Measurements from ENCODE around the gene ATRAID. TPM values are rescaled to one million over a fixed set of nuclear protein-coding genes. Genes with fewer than 3 reads are reported as not detected.

The ATRAID gene
- total RNA-seq, 8 experiments from 2014 or later = 77.0 to 252 (median 123) TPM

DNA sequence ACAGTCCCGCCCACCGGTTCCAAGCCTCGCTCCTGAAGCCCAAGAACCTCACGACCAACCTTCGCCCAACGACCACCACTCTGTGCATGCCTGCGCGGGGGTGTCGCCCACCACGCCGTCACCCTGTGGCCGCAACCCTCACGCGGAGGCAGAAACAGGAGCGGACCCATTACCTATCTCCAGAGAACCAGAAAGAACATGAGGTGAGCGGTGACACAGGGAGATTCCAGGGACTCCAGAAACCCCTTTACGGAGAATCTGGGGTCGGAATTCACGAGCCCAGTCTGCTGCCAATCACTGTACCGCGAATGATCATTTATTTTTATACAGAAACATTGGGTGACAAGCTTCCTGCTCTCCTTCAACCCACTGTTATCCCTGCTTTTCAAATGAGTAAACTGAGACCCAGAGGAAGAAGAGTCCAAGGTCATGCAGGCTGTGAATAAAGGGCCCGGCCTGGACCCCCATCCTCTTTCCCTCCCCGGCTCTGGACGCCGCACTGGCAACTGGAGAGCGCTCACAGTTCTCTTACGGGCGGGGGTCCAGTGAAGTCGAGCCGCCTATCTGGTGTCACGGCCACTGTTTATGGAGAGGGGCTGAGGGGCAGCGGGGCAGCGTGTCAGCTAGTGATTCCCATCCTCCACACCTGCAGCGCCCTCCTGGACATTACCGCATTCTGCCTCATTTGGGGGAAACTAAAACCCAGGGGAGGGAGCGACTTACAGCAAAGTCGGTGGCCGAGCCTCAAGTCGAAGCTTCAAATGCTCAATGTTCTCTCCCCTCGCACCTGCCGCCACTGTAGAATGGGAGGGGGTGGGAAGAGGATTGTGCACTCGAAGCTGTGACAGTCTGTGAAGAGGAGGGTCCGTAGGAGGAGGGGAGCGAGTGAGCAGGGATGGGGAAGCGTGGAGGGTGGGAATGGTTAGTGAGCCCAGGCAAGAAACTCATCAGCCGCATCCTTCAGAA, 51.7 kb downstream of the ATRAID start:
- Histone ChIP-seq H3K4me3 (peak overlapping the region; percentile 13 to 35 (median 27)), H3K27ac (no peak overlapping the region), H3K4me1 (replicated peaks in 1 of 2) (peaks cover 6 to 10% of the 10 kb centered on the region in 2 donors)
- WGBS, 10 experiments = 0 to 20% (median 4%) methylated on average over 1 to 14 of the region's 46 CpGs; no CpG with 5 or more reads in 2 of the 10 experiments
- in situ Hi-C loops (cut with MboI; ENCODE audit: low pct_unique_long_range_greater_than_20kb in 2 of 9, low sequenced_read_pairs in 9 of 9, unreplicated experiment in 9 of 9) = no loop called here
- peak in 1 of 8 experiments; percentile 8 for ATAC-seq (replicated peaks in 6 of 8)

DNA sequence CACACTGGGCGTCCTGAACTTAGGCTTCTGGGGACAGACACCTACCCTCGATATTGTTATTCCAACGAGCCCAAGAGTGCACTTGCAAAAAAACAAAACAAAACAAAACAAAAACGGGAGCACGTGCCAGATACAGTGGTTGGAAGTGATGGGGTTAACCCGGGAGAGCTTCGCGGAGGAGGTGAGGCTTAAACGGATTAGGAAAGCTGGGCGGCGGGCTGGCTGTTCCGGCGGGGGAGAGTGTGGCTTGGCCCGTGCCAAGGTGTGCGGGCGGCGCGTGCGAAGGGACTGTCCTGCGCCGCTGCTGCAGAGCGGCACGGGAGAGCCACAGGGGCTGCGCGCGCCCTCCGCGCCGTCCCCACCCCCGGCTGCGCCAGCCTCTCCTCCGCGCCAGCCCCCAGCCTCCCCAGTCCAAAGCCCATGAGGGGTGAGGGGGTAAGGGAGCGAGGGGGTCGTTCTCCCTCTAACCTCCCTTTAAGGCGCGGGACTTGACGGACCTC, 52.5 kb downstream of the ATRAID start:
- WGBS, 10 experiments = 2 to 6% (median 4%) methylated on average over 3 to 16 of the region's 38 CpGs; no CpG with 5 or more reads in 7 of the 10 experiments
- Histone ChIP-seq H3K4me3 (peak overlapping the region; percentile 22 to 35 (median 29)), H3K27ac (no peak overlapping the region), H3K4me1 (replicated peaks in 1 of 2) (peaks cover 6 to 10% of the 10 kb centered on the region in 2 donors)
- in situ Hi-C loops (cut with MboI; ENCODE audit: low pct_unique_long_range_greater_than_20kb in 2 of 9, low sequenced_read_pairs in 9 of 9, unreplicated experiment in 9 of 9) = no loop called here
- peak in 7 of 8 experiments; percentile 6 to 46 (median 38) for ATAC-seq (replicated peaks in 6 of 8)

DNA sequence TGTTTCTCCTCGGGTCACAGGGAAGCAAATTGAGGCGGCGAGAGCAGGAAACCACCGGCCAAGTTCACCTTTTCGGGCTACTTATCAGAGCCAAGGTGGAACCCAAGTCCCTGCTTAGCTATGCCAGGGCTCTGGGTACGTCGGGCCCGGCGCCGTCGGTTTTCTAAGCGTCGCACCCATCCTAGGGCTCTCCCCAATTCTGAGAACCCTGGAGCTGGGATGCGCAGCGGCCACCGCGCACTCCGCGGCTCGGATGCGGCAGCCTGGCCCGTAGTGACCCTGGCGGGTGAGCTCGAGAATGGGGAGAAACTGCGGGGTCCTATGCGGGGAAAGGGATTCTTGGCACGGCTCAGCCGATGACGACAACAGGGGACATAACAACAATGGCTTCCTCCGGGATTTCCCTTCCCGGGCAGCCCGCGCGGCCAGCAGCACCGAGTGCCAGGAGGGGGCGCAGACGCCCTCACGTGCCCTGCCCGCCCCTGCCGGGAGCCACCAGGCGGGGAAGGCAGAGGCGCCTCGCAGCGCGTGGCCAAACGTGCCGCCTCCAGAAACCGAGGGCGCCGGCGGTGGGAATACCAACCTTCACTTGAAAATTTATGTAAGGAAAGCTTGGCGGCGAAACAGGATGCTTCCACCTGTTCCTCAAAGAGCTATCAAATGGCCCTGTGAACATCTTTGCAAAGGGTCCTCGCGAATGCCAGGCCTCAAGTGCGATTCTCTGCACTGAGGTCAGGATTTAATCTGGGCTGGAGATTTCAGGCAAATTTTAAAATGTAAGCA, 53.1 kb downstream of the ATRAID start:
- WGBS, 10 experiments = 6 to 39% (median 12%) methylated on average over 2 to 34 of the region's 56 CpGs; no CpG with 5 or more reads in 5 of the 10 experiments
- in situ Hi-C loops (cut with MboI; ENCODE audit: low pct_unique_long_range_greater_than_20kb in 2 of 9, low sequenced_read_pairs in 9 of 9, unreplicated experiment in 9 of 9) = no loop called here
- no peak overlapping the region for H3K27ac ChIP-seq
- H3K4me3 ChIP-seq = peak overlapping the region; percentile 22 to 35 (median 29)
- peak; percentile 49 to 91 (median 85) for ATAC-seq (replicated peaks in 6 of 8)
- peaks cover 6 to 10% of the 10 kb centered on the region in 2 donors for H3K4me1 ChIP-seq (replicated peaks in 1 of 2)

DNA sequence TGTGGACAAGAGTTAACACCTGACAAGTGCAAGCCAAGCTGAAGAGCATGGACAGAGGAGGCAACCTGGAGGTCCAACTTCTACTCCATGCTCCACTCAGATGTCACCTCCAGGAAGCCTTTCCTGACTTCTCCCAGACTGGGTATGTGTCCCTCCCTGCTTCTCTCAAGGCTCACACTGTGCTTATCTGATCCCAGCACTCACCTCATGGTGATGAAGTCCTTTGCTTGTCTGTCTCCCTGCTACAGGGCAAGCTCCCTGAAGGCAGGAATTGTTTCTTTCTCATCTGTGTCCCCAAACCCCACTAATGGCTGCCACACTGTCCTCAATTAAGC, 53.7 kb downstream of the ATRAID start:
- in situ Hi-C loops (cut with MboI; ENCODE audit: low pct_unique_long_range_greater_than_20kb in 2 of 9, low sequenced_read_pairs in 9 of 9, unreplicated experiment in 9 of 9) = no loop called here
- no peak overlapping the region for H3K27ac ChIP-seq
- H3K4me3 ChIP-seq = no peak overlapping the region
- no peak for ATAC-seq (replicated peaks in 6 of 8)
- H3K4me1 ChIP-seq (replicated peaks in 1 of 2) = peaks cover 6 to 10% of the 10 kb centered on the region in 2 donors

Other genes starting within 250 kb of the ATRAID start
- 10 to 100 TPM in 7 of 8 experiments, 1 to 10 TPM in 1; 8.7 to 44.8 (median 26.8) TPM for gene MAPRE3, start 241.4 kb upstream of the ATRAID start, total RNA-seq
- gene TMEM214, start 179.1 kb upstream of the ATRAID start, total RNA-seq = 10 to 100 TPM; 11.8 to 44.1 (median 30.1) TPM
- gene AGBL5, start 160.4 kb upstream of the ATRAID start, total RNA-seq = 10 to 100 TPM; 11.0 to 47.1 (median 34.8) TPM
- gene OST4, start 140.4 kb upstream of the ATRAID start, total RNA-seq = 100 to 1,000 TPM; 289 to 626 (median 350) TPM
- 10 to 100 TPM in 4 of 8 experiments, 1 to 10 TPM in 4; 1.4 to 24.6 (median 12.1) TPM for gene EMILIN1, start 133.4 kb upstream of the ATRAID start, total RNA-seq
- 1 to 10 TPM in 7 of 8 experiments, under 1 TPM in 1; 0.72 to 5.4 (median 3.4) TPM for gene KHK, start 125.3 kb upstream of the ATRAID start, total RNA-seq
- gene CGREF1, start 92.9 kb upstream of the ATRAID start, total RNA-seq = 10 to 100 TPM in 3 of 8 experiments, 1 to 10 TPM in 5; 4.4 to 27.3 (median 9.8) TPM
- 1 to 10 TPM in 6 of 8 experiments, under 1 TPM in 1, not detected in 1; 0.94 to 2.9 (median 1.7) TPM for gene ABHD1, start 88.2 kb upstream of the ATRAID start, total RNA-seq
- 10 to 100 TPM; 22.9 to 41.5 (median 38.2) TPM for gene PREB, start 77.4 kb upstream of the ATRAID start, total RNA-seq
- gene PRR30, start 72.6 kb upstream of the ATRAID start, total RNA-seq = 1 to 10 TPM in 1 of 8 experiments, under 1 TPM in 5, not detected in 2; 0.11 to 1.5 (median 0.32) TPM
- gene TCF23, start 63.0 kb upstream of the ATRAID start, total RNA-seq = under 1 TPM in 6 of 8 experiments, not detected in 2; 0.09 to 0.66 (median 0.23) TPM
- gene SLC5A6, start 227 bp downstream of the ATRAID start, total RNA-seq = 10 to 100 TPM; 16.0 to 59.5 (median 33.7) TPM
- 10 to 100 TPM; 20.5 to 72.3 (median 31.5) TPM for gene CAD, start 5.3 kb downstream of the ATRAID start, total RNA-seq
- 1 to 10 TPM in 1 of 8 experiments, under 1 TPM in 7; 0.27 to 1.6 (median 0.61) TPM for gene SLC30A3, start 51.0 kb downstream of the ATRAID start, total RNA-seq
- gene DNAJC5G, start 63.4 kb downstream of the ATRAID start, total RNA-seq = not detected
- under 1 TPM in 7 of 8 experiments, not detected in 1; 0.25 to 1.00 (median 0.38) TPM for gene TRIM54, start 70.4 kb downstream of the ATRAID start, total RNA-seq
- gene UCN, start 96.4 kb downstream of the ATRAID start, total RNA-seq = 1 to 10 TPM in 5 of 8 experiments, under 1 TPM in 2, not detected in 1; 0.61 to 3.5 (median 1.4) TPM
- 100 to 1,000 TPM in 1 of 8 experiments, 10 to 100 TPM in 7; 36.7 to 141 (median 68.9) TPM for gene MPV17, start 111.1 kb downstream of the ATRAID start, total RNA-seq
- 10 to 100 TPM; 19.6 to 80.8 (median 33.0) TPM for gene GTF3C2, start 144.7 kb downstream of the ATRAID start, total RNA-seq
- gene EIF2B4, start 158.3 kb downstream of the ATRAID start, total RNA-seq = 10 to 100 TPM; 24.0 to 51.7 (median 34.6) TPM
- gene SNX17, start 158.6 kb downstream of the ATRAID start, total RNA-seq = 100 to 1,000 TPM in 2 of 8 experiments, 10 to 100 TPM in 6; 46.1 to 142 (median 83.7) TPM
- 10 to 100 TPM; 12.7 to 22.5 (median 18.6) TPM for gene ZNF513, start 168.7 kb downstream of the ATRAID start, total RNA-seq
- gene PPM1G, start 197.6 kb downstream of the ATRAID start, total RNA-seq = 100 to 1,000 TPM in 2 of 8 experiments, 10 to 100 TPM in 6; 58.0 to 119 (median 77.6) TPM
- gene NRBP1, start 216.6 kb downstream of the ATRAID start, total RNA-seq = 100 to 1,000 TPM in 1 of 8 experiments, 10 to 100 TPM in 7; 48.8 to 108 (median 77.5) TPM
- 1 to 10 TPM in 6 of 8 experiments, under 1 TPM in 1, not detected in 1; 0.54 to 3.2 (median 1.7) TPM for gene KRTCAP3, start 230.3 kb downstream of the ATRAID start, total RNA-seq

Data from motor neuron (in vitro differentiated cells).